ENCODE results near the gene OR10J5. TPM values are rescaled to one million over a fixed set of nuclear protein-coding genes. Genes with fewer than 3 reads are reported as not detected.

The OR10J5 gene
- total RNA-seq, 4 donors from 2014 or later, result not detected

DNA sequence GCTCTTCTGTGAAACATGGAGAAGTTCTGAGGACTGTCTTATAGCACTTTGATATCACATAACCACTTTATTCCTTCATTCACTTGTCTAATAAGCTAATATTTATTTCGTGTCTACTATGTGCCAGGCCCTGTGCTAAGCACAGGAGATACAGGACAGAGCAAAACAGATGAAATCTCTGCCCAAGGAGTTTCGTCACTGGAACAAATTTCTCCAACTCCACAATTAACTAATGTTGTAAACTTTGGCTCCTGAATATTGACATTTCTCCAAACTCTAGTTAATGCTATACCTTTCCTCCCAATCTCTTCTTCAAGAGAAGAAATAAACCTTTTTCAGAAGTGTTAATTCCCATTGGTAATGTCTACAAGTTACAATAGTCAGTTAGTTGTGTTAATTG, 24.8 kb upstream of the OR10J5 start:
- TF ChIP-seq, protein P1, sequence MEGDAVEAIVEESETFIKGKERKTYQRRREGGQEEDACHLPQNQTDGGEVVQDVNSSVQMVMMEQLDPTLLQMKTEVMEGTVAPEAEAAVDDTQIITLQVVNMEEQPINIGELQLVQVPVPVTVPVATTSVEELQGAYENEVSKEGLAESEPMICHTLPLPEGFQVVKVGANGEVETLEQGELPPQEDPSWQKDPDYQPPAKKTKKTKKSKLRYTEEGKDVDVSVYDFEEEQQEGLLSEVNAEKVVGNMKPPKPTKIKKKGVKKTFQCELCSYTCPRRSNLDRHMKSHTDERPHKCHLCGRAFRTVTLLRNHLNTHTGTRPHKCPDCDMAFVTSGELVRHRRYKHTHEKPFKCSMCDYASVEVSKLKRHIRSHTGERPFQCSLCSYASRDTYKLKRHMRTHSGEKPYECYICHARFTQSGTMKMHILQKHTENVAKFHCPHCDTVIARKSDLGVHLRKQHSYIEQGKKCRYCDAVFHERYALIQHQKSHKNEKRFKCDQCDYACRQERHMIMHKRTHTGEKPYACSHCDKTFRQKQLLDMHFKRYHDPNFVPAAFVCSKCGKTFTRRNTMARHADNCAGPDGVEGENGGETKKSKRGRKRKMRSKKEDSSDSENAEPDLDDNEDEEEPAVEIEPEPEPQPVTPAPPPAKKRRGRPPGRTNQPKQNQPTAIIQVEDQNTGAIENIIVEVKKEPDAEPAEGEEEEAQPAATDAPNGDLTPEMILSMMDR (IDR thresholded peaks at IDR 0.05; ENCODE audit: low read depth), result no peak

DNA sequence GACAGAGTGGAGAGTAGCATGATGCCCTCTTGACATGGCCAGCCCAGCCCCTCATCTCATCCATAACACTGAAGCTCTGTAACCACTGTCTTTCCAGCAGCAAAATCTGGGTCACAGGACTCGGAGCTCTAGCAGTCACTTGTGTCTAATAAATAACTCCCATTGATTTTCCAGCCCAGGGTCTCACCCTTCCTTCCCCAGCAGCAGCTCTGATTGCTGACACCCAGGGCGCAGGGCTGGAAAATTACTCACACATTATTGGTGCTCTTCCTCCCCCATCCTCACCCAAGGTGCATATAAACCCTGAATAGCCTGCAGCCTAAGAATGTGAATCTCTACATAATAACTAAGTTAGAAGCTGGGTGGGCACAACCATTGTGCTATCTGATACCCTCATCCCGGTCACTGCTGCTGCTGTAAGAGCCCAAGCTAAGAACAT, 21.1 kb upstream of the OR10J5 start:
- TF ChIP-seq, protein P1 (IDR thresholded peaks at IDR 0.05; ENCODE audit: low read depth), result no peak

DNA sequence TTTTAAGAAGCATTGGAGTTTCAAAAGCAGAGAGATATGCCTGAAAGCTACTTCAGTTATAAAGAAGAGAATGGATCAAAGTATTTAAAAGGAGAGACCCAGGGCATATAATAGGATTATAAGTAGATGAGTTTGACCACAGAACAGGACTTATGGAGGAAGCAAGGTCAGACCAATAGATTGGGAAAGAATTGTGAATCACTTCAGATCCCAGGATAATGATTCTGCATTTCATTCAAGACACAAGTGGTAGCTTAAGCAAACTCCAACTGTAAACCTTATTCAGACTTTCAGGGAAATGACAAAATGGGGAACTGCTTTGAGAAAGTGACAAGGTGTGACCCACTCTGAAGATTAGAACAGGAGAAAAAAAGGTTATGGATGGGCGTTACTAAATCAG, 18.9 kb upstream of the OR10J5 start:
- TF ChIP-seq, protein P1 (IDR thresholded peaks at IDR 0.05; ENCODE audit: low read depth), result no peak

DNA sequence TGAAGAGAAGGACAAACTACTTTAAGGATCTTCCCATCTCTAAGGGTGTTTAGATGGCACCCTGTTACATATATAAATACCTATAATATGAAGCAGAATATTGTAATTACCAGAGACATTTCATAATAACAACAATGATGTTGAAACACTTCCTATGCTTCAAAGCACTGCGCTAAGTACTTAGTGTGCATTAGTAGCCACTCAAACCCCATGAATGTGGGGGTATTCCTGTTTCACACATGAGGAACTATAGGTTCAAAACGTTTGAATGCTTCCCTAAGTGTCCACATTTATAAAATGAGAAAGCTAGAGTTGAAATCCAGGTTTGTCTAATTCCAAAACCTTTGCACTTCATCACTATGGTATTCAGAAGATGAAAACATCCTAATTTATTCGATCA, 18.5 kb upstream of the OR10J5 start:
- TF ChIP-seq, protein P1 (IDR thresholded peaks at IDR 0.05; ENCODE audit: low read depth), result no peak

DNA sequence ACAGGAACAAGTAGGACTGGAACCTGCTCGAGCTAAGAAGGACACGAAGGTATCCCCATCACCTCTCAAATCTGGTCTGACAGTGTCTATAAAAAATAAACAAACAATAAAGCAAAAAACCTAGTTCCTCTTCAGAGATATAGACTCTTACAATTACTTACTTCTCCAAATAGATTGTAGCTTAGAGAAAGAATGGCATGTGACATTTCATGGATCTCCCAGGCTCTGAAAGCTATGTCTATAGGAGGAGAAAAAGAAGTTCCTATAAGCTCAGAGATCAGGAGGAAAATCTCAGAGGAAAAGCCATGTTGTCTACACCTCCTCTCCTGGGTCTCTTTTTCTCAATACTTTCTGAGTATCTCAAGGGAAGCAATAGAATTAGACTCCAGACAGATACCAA, 12.3 kb upstream of the OR10J5 start:
- TF ChIP-seq, protein P1 (IDR thresholded peaks at IDR 0.05; ENCODE audit: low read depth), result no peak

DNA sequence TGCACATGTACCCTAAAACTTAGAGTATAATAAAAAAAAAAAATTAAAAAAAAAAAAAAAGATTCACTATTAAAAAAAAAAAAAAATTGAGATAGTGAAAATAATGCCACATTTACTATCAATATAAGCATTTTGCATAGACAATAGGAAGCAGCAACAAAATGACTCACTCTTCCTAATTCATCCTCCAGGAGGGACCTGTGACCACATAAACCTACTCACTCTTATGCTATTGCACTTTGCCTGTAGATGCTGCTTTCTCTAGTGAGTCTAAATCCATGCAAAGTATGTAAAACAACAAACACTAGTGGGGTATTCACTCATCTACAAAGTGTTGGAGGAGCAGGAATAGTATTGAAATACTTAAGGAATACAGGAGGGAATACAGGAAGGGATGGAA, 2.9 kb downstream of the OR10J5 start:
- TF ChIP-seq, protein P1 (IDR thresholded peaks at IDR 0.05; ENCODE audit: low read depth), result no peak

DNA sequence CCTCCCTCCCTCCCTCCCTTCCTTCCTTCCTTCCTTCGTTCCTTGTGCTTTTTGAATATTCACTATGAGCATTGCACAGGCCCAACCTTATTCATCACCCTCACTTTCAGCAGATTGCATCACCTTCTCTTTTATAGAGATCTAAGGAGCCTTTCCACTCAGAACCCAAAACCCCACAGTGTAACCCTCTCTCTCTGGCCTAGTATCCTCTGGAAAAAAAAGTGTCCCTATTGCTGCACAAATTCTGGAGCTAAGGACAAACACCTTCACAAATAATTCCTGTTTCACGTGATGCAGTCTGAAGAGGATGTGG, 25.6 kb downstream of the OR10J5 start:
- TF ChIP-seq, protein P1 (IDR thresholded peaks at IDR 0.05; ENCODE audit: low read depth), result no peak
